Psoas muscle (tissue), 8 donors: ENCODE data around the gene OR52H1. TPM values are rescaled to one million over a fixed set of nuclear protein-coding genes. Genes with fewer than 3 reads are reported as not detected.

Experiments used
- ATAC-seq, 4 donors: fragments of 200-7000 bp; cut with Tn5 transposase; one replicate each; pipeline ENCODE4 v1.9.1; 2020; ENCODE audit warnings: moderate library complexity in 3 of 4, mild to moderate bottlenecking in 2 of 4
- DNase-seq, 2 donors: peaks; one replicate each; pipeline ENCODE4 v3.0.0-alpha.2; 2020
- H3K27ac ChIP-seq: fragments of 200-600 bp; one replicate; pipeline ENCODE4 v1.8.0; 2022
- H3K27me3 ChIP-seq, 3 donors: fragments of 200-600 bp in 1 of 3; one replicate each; pipeline versions ENCODE4 v1.6.1 to v1.8.0; 2013 to 2022; ENCODE audit warnings: low read length in 2 of 3, mild to moderate bottlenecking in 2 of 3, moderate library complexity in 1 of 3; ENCODE audit not compliant: insufficient read depth in 3 of 3
- H3K36me3 ChIP-seq, 2 donors: fragments of 200-600 bp in 1 of 2; one replicate each; pipeline versions ENCODE4 v1.6.1 to v1.8.0; 2013 to 2022; ENCODE audit warnings: low read depth in 1 of 2, mild to moderate bottlenecking in 1 of 2, moderate library complexity in 1 of 2; ENCODE audit not compliant: insufficient read depth in 1 of 2
- H3K4me1 ChIP-seq: fragments of 200-600 bp; one replicate; pipeline ENCODE4 v1.8.0; 2022
- H3K4me3 ChIP-seq: fragments of 200-600 bp; one replicate; pipeline ENCODE4 v1.8.0; 2022; ENCODE audit warnings: mild to moderate bottlenecking
- H3K9me3 ChIP-seq: fragments of 200-600 bp; one replicate; pipeline ENCODE4 v1.8.0; 2022
- WGBS, 3 donors: extraction: QIAGEN DNeasy Blood & Tissue Kit; methylation state at CpG; one replicate each; pipeline versions ENCODE4 v1.1.6 to v1.1.7; 2013; 5-methylcytosine and 5-hydroxymethylcytosine counted together
- intact Hi-C, 2 donors: fragments of 100-400 bp; cut with DNase I; formaldehyde crosslinking; loops; one replicate each; pipeline versions ENCODE4 v1.11.0 to v1.14.2; 2022
- polyA plus RNA-seq, 3 donors: library from polyadenylated mRNA; stranded (reverse); fragments of 200-250 nt; gene quantifications; one replicate each; pipeline ENCODE4 v1.2.3, GENCODE V29; 2013
- total RNA-seq, 4 donors: library from RNA; stranded (reverse); fragmentation: NEBNext Ultra II Directional in 2 of 4; extraction: Animal tissue kit (Norgen Biotek cat#: 25700) in 2 of 4; gene quantifications; one replicate each; pipeline versions ENCODE4 v1.2.1 to v1.2.4, GENCODE V29; 2021 to 2023
- TF ChIP-seq, protein P1 (sequence below): fragments of 200-600 bp; IDR thresholded peaks from one replicate; pipeline ENCODE4 v1.8.0; 2022; ENCODE audit warnings: antibody characterized with exemption
- donor health status: healthy with polysubstance abuse.
- donor health status: DM: no; HTN: no; CAD: no; lungs with moderate emphysema.
- donor health status: Bipolar disorder and iron deficiency.
- donor health status: healthy.
- donor health status: DM: yes; HTN: yes; CAD: no.
- donor health status: DM: no; HTN: no; CAD: no.
- donor health status: DM: no; HTN: no; CAD: no.
- donor health status: DM: yes; HTN: yes; CAD: no.

The OR52H1 gene
- total and polyA plus RNA-seq, 7 donors = not detected

DNA sequence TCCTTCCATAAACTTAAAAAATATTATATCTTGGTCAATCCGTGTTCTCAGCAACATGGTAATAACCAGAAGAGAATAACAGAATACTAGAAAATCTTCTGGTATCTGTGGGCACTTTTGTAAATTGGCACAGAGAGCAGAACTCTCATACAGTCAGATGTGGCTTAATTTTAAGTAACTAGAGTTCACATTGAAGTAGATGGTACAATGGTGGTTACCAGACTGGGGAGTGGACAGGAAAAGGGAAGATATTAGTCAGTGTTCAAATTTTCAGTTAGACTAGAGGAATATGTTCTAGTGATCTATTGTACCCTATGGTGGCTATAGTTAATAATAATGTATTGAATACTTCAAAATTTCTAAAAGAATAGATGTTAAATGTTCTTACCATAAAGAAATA lies 6.9 kb downstream of the OR52H1 start:
- TF ChIP-seq, protein P1, sequence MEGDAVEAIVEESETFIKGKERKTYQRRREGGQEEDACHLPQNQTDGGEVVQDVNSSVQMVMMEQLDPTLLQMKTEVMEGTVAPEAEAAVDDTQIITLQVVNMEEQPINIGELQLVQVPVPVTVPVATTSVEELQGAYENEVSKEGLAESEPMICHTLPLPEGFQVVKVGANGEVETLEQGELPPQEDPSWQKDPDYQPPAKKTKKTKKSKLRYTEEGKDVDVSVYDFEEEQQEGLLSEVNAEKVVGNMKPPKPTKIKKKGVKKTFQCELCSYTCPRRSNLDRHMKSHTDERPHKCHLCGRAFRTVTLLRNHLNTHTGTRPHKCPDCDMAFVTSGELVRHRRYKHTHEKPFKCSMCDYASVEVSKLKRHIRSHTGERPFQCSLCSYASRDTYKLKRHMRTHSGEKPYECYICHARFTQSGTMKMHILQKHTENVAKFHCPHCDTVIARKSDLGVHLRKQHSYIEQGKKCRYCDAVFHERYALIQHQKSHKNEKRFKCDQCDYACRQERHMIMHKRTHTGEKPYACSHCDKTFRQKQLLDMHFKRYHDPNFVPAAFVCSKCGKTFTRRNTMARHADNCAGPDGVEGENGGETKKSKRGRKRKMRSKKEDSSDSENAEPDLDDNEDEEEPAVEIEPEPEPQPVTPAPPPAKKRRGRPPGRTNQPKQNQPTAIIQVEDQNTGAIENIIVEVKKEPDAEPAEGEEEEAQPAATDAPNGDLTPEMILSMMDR = no peak
- WGBS, 3 donors = 17 to 32% (median 29%) methylated on average over 1 of the region's 1 CpG
- DNase-seq (no peak), ATAC-seq (no peak)
- Histone ChIP-seq H3K4me3 (no peak overlapping the region), H3K36me3 (no peaks in the 10 kb centered on the region), H3K9me3 (no peaks in the 10 kb centered on the region), H3K4me1 (no peaks in the 10 kb centered on the region), H3K27me3 (no peaks in the 10 kb centered on the region), H3K27ac (no peak overlapping the region)
- intact Hi-C loops = no loop called here

DNA sequence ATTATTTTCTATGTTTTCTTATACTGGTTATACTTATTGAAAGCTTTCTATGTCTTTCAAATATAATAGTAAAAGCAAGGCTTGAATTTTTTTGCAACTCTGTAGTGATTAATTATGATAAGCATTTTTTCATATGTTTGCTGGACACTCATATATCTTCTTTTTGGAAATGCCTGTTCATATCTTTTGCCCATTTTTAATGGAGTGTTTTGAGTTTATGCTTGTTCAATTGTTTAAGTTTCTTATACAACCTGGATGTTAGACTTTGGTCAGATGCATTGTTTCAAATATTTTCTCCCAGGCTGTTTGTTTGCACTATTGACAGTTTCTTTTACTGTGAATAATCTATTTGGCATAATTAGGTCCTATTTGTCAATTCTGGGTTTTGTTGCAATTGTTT lies 11.9 kb downstream of the OR52H1 start:
- Histone ChIP-seq H3K36me3 (no peaks in the 10 kb centered on the region), H3K27ac (no peak overlapping the region), H3K9me3 (no peaks in the 10 kb centered on the region), H3K4me3 (no peak overlapping the region), H3K4me1 (no peaks in the 10 kb centered on the region), H3K27me3 (no peaks in the 10 kb centered on the region)
- intact Hi-C loops = no loop called here
- no peak for ATAC-seq
- no peak for DNase-seq
- TF ChIP-seq, protein P1 = no peak

DNA sequence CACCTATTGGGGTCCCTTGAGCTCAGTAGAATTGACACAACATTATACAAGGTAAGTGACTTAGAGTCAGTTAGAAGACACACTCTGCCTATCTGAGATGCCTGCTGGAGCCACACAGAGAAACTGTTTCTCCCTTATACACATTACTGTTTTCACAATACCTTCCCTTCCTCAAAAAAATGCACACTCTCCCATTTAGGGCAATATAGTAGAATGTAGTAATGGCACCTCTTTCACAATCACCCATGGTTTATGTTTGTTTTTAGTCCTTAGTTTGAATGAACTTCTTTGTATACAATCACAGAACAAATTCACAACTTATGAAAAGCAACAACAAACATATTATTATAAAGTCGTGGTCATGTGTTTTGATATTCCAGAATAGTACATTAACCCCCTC lies 14.3 kb downstream of the OR52H1 start:
- DNase-seq = no peak
- WGBS, 3 donors = 71 to 86% (median 83%) methylated on average over 1 of the region's 1 CpG
- no peaks in the 10 kb centered on the region for H3K36me3 ChIP-seq
- TF ChIP-seq, protein P1 = no peak
- H3K4me1 ChIP-seq = no peaks in the 10 kb centered on the region
- no peak for ATAC-seq
- no peak overlapping the region for H3K27ac ChIP-seq
- no peak overlapping the region for H3K4me3 ChIP-seq
- intact Hi-C loops = no loop called here
- no peaks in the 10 kb centered on the region for H3K27me3 ChIP-seq
- no peaks in the 10 kb centered on the region for H3K9me3 ChIP-seq

DNA sequence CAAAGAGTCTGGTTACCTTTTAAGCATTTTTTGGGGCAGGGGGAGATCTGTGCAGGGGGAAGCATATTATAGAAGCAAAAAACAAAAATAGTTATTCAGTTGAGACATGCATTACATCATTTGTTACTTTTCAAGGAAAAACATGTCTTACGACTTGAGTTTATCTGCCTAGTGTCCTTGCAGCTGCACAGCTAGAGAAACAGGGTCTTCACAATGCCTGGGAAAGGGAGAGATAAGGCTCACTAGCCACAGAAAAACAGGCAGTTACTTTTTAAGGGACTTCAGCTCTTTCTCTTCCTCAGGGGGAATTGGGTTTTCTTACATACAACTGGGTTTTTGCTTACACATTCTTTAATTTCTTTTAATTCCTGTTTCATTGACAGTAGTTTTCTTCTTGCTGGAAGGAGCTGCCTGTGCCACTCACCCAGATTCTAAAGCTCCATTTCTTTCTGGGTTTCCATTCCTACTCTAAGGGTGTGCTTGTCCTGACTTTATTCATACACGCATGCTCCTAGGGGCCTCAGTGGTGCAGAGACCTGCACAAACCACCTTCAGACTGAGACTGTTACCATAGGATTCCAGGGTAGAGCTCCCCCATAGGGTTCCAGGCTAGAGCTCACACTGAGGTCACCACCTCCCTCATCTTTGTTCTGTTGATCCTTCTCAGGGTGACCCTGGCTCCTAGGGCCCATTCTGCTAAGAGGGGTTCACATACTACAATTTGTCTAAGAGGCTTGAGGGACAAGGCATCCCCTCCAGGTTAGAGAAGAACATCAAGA lies 17.1 kb downstream of the OR52H1 start:
- DNase-seq = no peak
- 74 to 86% (median 80%) methylated on average over 2 of the region's 2 CpGs for WGBS, 3 donors
- Histone ChIP-seq H3K9me3 (no peaks in the 10 kb centered on the region), H3K27ac (no peak overlapping the region), H3K4me1 (no peaks in the 10 kb centered on the region), H3K4me3 (no peak overlapping the region), H3K27me3 (no peaks in the 10 kb centered on the region), H3K36me3 (no peaks in the 10 kb centered on the region)
- TF ChIP-seq, protein P1 = no peak
- intact Hi-C loops = no loop called here
- no peak for ATAC-seq

DNA sequence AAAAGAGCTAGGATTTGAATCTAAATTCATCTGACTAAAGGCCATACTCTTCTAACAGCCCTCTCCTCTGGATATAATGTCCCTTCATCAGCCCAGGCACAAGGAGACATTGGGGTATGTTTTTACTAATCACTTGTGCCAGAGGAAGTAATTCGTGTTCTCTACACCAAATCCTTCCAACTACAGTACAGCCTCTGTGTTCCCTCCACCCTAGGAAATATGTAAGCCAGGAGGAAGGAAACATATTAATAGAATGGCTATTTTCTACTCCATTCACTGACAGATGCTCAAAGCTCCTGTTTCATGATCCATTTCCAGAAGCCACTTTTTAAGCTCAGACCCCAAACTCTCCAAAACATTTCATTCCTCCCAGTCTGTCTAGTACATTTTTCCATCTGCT lies 19.8 kb downstream of the OR52H1 start:
- H3K27me3 ChIP-seq = no peaks in the 10 kb centered on the region
- no peak for ATAC-seq
- no peaks in the 10 kb centered on the region for H3K9me3 ChIP-seq
- H3K27ac ChIP-seq = no peak overlapping the region
- DNase-seq = no peak
- no peaks in the 10 kb centered on the region for H3K36me3 ChIP-seq
- TF ChIP-seq, protein P1 = no peak
- 23 to 43% (median 27%) methylated on average over 1 of the region's 1 CpG for WGBS, 3 donors
- H3K4me1 ChIP-seq = no peaks in the 10 kb centered on the region
- H3K4me3 ChIP-seq = no peak overlapping the region
- intact Hi-C loops = no loop called here
